ENCODE data around the gene CAMK2G.

The CAMK2G gene

GRCh38 chr10:73840056-73840402, 34.3 kb downstream of the CAMK2G start:
- TF ChIP-seq FOXP2 (optimal IDR thresholded peaks at IDR 0.05; ENCODE audit: borderline replicate concordance, extremely low read depth, extremely low read length, insufficient read depth): no peak
- no peak for TF ChIP-seq POLR2AphosphoS5 (IDR thresholded peaks at IDR 0.05; ENCODE audit: low read depth, low read length)
- no peak for TF ChIP-seq SIN3A (IDR thresholded peaks at IDR 0.05; ENCODE audit: borderline replicate concordance, insufficient read depth, low read length)
- no peak for TF ChIP-seq REST (IDR thresholded peaks at IDR 0.05; ENCODE audit: insufficient read depth in 1 of 2, low read depth in 2 of 2, low read length in 2 of 2)
- TF ChIP-seq TAF1 (IDR thresholded peaks at IDR 0.05; ENCODE audit: borderline replicate concordance, insufficient read depth, low read length): no peak

- TF ChIP-seq TAF1 (IDR thresholded peaks at IDR 0.05; ENCODE audit: borderline replicate concordance, insufficient read depth, low read length): no peak
- TF ChIP-seq REST (IDR thresholded peaks at IDR 0.05; ENCODE audit: insufficient read depth in 1 of 2, low read depth in 2 of 2, low read length in 2 of 2): no peak
- no peak for TF ChIP-seq SIN3A (IDR thresholded peaks at IDR 0.05; ENCODE audit: borderline replicate concordance, insufficient read depth, low read length)
- TF ChIP-seq POLR2AphosphoS5 (IDR thresholded peaks at IDR 0.05; ENCODE audit: low read depth, low read length): no peak
- TF ChIP-seq FOXP2 (optimal IDR thresholded peaks at IDR 0.05; ENCODE audit: borderline replicate concordance, extremely low read depth, extremely low read length, insufficient read depth): no peak
Measured at GRCh38 chr10:73839276-73839966, 34.9 kb downstream of the CAMK2G start.

- TF ChIP-seq REST (IDR thresholded peaks at IDR 0.05; ENCODE audit: insufficient read depth in 1 of 2, low read depth in 2 of 2, low read length in 2 of 2): no peak
- no peak for TF ChIP-seq SIN3A (IDR thresholded peaks at IDR 0.05; ENCODE audit: borderline replicate concordance, insufficient read depth, low read length)
- no peak for TF ChIP-seq FOXP2 (optimal IDR thresholded peaks at IDR 0.05; ENCODE audit: borderline replicate concordance, extremely low read depth, extremely low read length, insufficient read depth)
- no peak for TF ChIP-seq TAF1 (IDR thresholded peaks at IDR 0.05; ENCODE audit: borderline replicate concordance, insufficient read depth, low read length)
- TF ChIP-seq POLR2AphosphoS5 (IDR thresholded peaks at IDR 0.05; ENCODE audit: low read depth, low read length): no peak
Measured at GRCh38 chr10:73838827-73839226, 35.5 kb downstream of the CAMK2G start.

GRCh38 chr10:73838008-73838567, 36.3 kb downstream of the CAMK2G start:
- TF ChIP-seq REST (IDR thresholded peaks at IDR 0.05; ENCODE audit: insufficient read depth in 1 of 2, low read depth in 2 of 2, low read length in 2 of 2) (no peak), SIN3A (IDR thresholded peaks at IDR 0.05; ENCODE audit: borderline replicate concordance, insufficient read depth, low read length) (no peak), POLR2AphosphoS5 (IDR thresholded peaks at IDR 0.05; ENCODE audit: low read depth, low read length) (no peak), TAF1 (IDR thresholded peaks at IDR 0.05; ENCODE audit: borderline replicate concordance, insufficient read depth, low read length) (no peak), FOXP2 (optimal IDR thresholded peaks at IDR 0.05; ENCODE audit: borderline replicate concordance, extremely low read depth, extremely low read length, insufficient read depth) (no peak)
